Stomach (tissue), 9 donors: ENCODE measurements around the gene LAD1. TPM values are rescaled to one million over a fixed set of nuclear protein-coding genes. Genes with fewer than 3 reads are reported as not detected.

ENCODE experiments used
- DNase-seq, 2 donors: peaks; one replicate each; pipeline versions ENCODE4 v3.0.0 to v3.0.0-alpha.2; 2013 to 2019
- H3K27ac ChIP-seq, 5 donors: fragments of 200-600 bp in 4 of 5; sonication (generic) in 4 of 5; one replicate each; pipeline ENCODE4 v1.5.1; 2013 to 2019; ENCODE audit warnings: mild to moderate bottlenecking in 1 of 5, moderate library complexity in 1 of 5
- H3K27me3 ChIP-seq, 3 donors: fragments of 200-600 bp; sonication (generic); one replicate each; pipeline ENCODE4 v1.5.1; 2017 to 2019; ENCODE audit warnings: mixed run types in 1 of 3
- H3K36me3 ChIP-seq, 4 donors: fragments of 200-600 bp; sonication (generic); 1 replicate in 3 of 4; 2 replicates in 1 of 4; pipeline ENCODE4 v1.5.1; 2016 to 2019
- H3K4me1 ChIP-seq, 4 donors: fragments of 200-600 bp; sonication (generic); one replicate each; pipeline ENCODE4 v1.5.1; 2016 to 2019
- H3K4me3 ChIP-seq, 4 donors: fragments of 200-600 bp; sonication (generic) in 3 of 4; one replicate each; pipeline ENCODE4 v1.5.1; 2016 to 2019; ENCODE audit warnings: mild to moderate bottlenecking in 1 of 4
- H3K9me3 ChIP-seq, 4 donors: fragments of 200-600 bp; sonication (generic); one replicate each; pipeline ENCODE4 v1.5.1; 2016 to 2019
- EP300 ChIP-seq: sonication (generic); formaldehyde crosslinking; IDR thresholded peaks from one replicate; pipeline ENCODE4 v1.6.1; 2017; ENCODE audit warnings: antibody characterized with exemption
- POLR2A ChIP-seq, 4 donors: fragments of 450-650 bp; IDR thresholded peaks; one replicate each; pipeline ENCODE4 v1.6.1; 2016; ENCODE audit warnings: antibody characterized with exemption in 4 of 4, control low read depth in 2 of 4, mild to moderate bottlenecking in 1 of 4, moderate library complexity in 1 of 4
- POLR2AphosphoS5 ChIP-seq, 3 donors: sonication (generic); formaldehyde crosslinking; IDR thresholded peaks; one replicate each; pipeline ENCODE4 v1.6.1; 2016; ENCODE audit warnings: antibody characterized with exemption in 3 of 3
- WGBS, 5 donors: extraction: QIAGEN DNeasy Blood & Tissue Kit in 3 of 5; methylation state at CpG; one replicate each; pipeline versions ENCODE4 v1.1.5 to v1.1.7; 2013 to 2018; 5-methylcytosine and 5-hydroxymethylcytosine counted together
- intact Hi-C: fragments of 100-400 bp; cut with DNase I; formaldehyde crosslinking; loops from one replicate; pipeline ENCODE4 v1.15.1; 2023; ENCODE audit warnings: low total_unique reads
- polyA plus RNA-seq, 3 donors: library from polyadenylated mRNA; stranded (reverse); fragments of 200-250 nt; gene quantifications; one replicate each; pipeline ENCODE4 v1.2.3, GENCODE V29; 2013
- total RNA-seq, 5 donors: library from RNA; depleted of rRNA; stranded (reverse); fragments of >200 nt; gene quantifications; one replicate each; pipeline versions ENCODE4 v1.1.0 to v1.2.3, GENCODE V29; 2014 to 2016
- TF ChIP-seq, protein P1 (sequence below), 7 experiments: fragments of 450-650 bp in 4 of 7; fragments of 200-600 bp in 3 of 7; sonication (generic) in 3 of 7; IDR thresholded peaks; one replicate each; pipeline ENCODE4 v1.5.1; 2016 to 2019; ENCODE audit warnings: antibody characterized with exemption in 7 of 7, control low read depth in 2 of 7, mild to moderate bottlenecking in 1 of 7
- donor health status: healthy with polysubstance abuse.
- donor health status: Bipolar disorder and iron deficiency.
- donor health status: healthy.

The LAD1 gene
- total and polyA plus RNA-seq, 8 donors: 23.7 to 151 (median 50.9) TPM

DNA sequence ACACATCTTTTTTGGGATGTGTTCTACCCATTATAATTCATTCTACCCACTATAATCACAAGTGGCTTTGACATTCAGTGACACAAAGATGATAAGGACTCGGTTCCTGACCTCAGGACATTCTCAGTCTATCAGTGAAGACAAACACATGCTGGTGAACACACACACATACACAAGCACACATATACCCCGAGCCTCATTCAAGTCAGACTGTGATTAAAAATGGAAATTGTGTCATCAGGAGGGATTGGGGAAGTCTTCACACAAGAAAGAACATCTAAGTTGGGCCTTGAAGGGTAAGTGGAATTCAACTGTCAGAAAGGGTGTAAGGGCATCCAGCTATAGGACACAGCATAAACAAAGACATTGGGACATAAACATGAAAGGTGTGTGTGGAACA, 2.6 kb upstream of the LAD1 start:
- DNase-seq: no peak
- Histone ChIP-seq H3K27me3 (peaks cover 0 to 54% (median 17%) of the 10 kb centered on the region in 3 donors), H3K9me3 (no peaks in the 10 kb centered on the region), H3K36me3 (no peaks in the 10 kb centered on the region), H3K4me1 (peaks cover 19 to 37% (median 24%) of the 10 kb centered on the region in 4 donors), H3K4me3 (no peak overlapping the region), H3K27ac (no peak overlapping the region)
- TF ChIP-seq POLR2A (IDR thresholded peaks at IDR 0.05) (no peak), POLR2AphosphoS5 (IDR thresholded peaks at IDR 0.05) (no peak), EP300 (no peak)
- TF ChIP-seq, protein P1, sequence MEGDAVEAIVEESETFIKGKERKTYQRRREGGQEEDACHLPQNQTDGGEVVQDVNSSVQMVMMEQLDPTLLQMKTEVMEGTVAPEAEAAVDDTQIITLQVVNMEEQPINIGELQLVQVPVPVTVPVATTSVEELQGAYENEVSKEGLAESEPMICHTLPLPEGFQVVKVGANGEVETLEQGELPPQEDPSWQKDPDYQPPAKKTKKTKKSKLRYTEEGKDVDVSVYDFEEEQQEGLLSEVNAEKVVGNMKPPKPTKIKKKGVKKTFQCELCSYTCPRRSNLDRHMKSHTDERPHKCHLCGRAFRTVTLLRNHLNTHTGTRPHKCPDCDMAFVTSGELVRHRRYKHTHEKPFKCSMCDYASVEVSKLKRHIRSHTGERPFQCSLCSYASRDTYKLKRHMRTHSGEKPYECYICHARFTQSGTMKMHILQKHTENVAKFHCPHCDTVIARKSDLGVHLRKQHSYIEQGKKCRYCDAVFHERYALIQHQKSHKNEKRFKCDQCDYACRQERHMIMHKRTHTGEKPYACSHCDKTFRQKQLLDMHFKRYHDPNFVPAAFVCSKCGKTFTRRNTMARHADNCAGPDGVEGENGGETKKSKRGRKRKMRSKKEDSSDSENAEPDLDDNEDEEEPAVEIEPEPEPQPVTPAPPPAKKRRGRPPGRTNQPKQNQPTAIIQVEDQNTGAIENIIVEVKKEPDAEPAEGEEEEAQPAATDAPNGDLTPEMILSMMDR (IDR thresholded peaks at IDR 0.05): no peak
- intact Hi-C loops: no loop called here
- 25 to 51% (median 39%) methylated on average over 2 of the region's 2 CpGs for WGBS, 5 donors

DNA sequence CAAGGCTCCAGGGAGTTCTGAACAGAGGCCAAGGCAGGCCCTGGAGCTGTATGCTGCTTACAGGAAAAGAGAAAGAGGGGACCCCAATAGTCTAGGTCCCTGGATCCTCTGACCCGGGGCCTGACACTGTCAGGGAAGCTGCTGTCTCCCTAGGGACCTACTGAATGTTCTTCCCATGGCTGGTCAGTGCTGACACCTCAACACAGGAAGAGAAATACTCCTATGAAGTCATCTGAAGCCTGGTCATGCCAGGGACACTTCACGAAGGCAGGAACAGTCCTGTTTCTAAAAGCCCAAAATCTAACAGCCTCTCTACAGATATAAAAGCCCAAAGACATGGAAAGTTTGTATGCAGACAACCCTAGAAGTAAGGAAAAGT, 1.7 kb upstream of the LAD1 start:
- 75 to 91% (median 80%) methylated on average over 2 of the region's 2 CpGs for WGBS, 5 donors
- H3K4me1 ChIP-seq: peaks cover 27 to 40% (median 27%) of the 10 kb centered on the region in 4 donors
- intact Hi-C loops: no loop called here
- no peak overlapping the region for H3K4me3 ChIP-seq
- TF ChIP-seq POLR2AphosphoS5 (IDR thresholded peaks at IDR 0.05): no peak
- TF ChIP-seq EP300: no peak
- no peak for TF ChIP-seq POLR2A (IDR thresholded peaks at IDR 0.05)
- TF ChIP-seq, protein P1 (IDR thresholded peaks at IDR 0.05): no peak
- no peak for DNase-seq
- H3K27ac ChIP-seq: peak overlapping the region; percentile 84 to 90 (median 88)
- peaks cover 0 to 54% (median 17%) of the 10 kb centered on the region in 3 donors for H3K27me3 ChIP-seq
- H3K9me3 ChIP-seq: no peaks in the 10 kb centered on the region
- no peaks in the 10 kb centered on the region for H3K36me3 ChIP-seq

DNA sequence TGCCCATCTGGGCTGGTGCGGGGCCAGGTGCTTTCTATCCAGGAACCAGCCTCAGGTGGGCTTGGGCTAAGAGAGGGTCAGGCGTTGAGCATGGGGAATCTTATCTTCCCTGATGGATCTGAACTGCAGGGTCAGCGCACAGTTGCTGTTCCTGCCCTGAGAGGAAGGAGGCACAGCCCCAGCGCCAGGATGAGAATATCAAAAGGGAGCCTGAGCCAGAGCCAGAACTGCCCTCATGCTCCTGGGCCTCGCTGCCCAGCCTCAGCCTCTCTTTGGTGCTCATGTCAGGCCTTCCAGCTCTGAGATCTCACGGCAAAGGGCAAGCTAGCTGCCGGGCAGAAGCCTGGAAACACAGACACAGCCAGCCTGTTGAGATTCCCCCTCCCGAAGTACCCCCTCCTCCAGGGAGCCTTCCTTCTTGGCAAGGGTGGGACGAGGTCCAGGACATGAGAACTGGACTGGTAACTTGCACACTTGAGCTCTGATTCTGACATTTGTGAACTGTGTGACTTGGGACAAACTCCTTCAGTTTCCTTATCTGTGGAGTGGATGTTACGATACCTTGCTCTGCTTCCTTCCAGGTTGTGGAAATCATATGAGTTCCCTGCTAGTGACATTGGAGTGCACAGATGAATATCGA, 1.2 kb upstream of the LAD1 start:
- intact Hi-C loops: no loop called here
- TF ChIP-seq POLR2AphosphoS5 (IDR thresholded peaks at IDR 0.05) (no peak), EP300 (no peak), POLR2A (IDR thresholded peaks at IDR 0.05) (no peak)
- TF ChIP-seq, protein P1 (IDR thresholded peaks at IDR 0.05): no peak
- Histone ChIP-seq H3K4me1 (peaks cover 29 to 41% (median 31%) of the 10 kb centered on the region in 4 donors), H3K4me3 (peak overlapping the region in 3 of 4 donors; percentile 44 to 55 (median 54)), H3K36me3 (no peaks in the 10 kb centered on the region), H3K27me3 (peaks cover 0 to 54% (median 17%) of the 10 kb centered on the region in 3 donors), H3K27ac (peak overlapping the region; percentile 84 to 90 (median 88)), H3K9me3 (no peaks in the 10 kb centered on the region)
- 43 to 65% (median 56%) methylated on average over 10 to 11 of the region's 11 CpGs for WGBS, 5 donors
- no peak for DNase-seq

DNA sequence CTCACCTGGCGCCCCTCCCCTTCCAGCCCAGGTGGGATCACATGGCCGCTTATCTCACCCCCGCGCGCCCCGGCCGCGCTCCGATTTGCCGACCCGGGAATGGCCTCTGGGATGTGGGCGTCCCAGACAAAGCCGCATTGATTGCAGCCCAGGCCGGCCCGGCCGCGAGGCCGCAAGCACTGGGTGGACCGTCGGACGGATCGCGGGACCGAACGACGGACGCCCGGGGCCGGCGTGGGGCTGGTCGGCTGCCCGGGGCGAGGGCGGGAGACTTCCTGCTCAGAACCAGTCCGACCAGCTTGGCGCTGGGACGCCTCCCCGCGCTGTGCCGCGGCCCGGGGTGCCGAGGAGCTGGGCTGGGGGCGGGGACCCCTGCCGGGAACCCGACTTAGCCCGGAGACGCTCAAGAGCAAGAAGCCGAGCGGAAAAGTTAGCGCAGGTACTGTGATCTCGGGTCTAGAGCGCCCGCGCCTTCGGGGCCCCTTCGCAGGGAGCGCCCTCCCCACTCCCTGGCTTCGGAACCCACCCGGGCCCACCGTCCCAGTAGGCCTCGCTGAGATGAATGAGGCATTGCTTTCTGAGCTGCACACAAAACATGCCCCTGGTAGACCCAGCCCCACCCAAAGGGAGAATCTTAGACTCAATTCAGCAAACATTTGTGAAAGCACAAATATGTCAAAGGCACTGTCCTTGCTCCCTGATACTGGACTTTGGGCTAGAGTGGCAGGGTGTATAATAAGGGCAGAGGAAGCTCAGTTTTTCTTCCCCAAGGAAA, 415 bp upstream of the LAD1 start:
- TF ChIP-seq POLR2A (IDR thresholded peaks at IDR 0.05): peak in 1 of 4 donors; percentile 33
- no peak for TF ChIP-seq EP300
- TF ChIP-seq POLR2AphosphoS5 (IDR thresholded peaks at IDR 0.05): peak in 2 of 3 donors; percentile 75 to 82
- TF ChIP-seq, protein P1 (IDR thresholded peaks at IDR 0.05): no peak
- H3K4me3 ChIP-seq: peak overlapping the region; percentile 43 to 55 (median 49)
- WGBS, 5 donors: 3 to 19% (median 6%) methylated on average over 17 to 62 of the region's 62 CpGs
- peaks cover 0 to 54% (median 17%) of the 10 kb centered on the region in 3 donors for H3K27me3 ChIP-seq
- H3K9me3 ChIP-seq: no peaks in the 10 kb centered on the region
- intact Hi-C loops: no loop called here
- H3K36me3 ChIP-seq: no peaks in the 10 kb centered on the region
- peak; percentile 84 to 92 for DNase-seq
- H3K27ac ChIP-seq: peak overlapping the region; percentile 84 to 90 (median 88)
- H3K4me1 ChIP-seq: peaks cover 24 to 49% (median 33%) of the 10 kb centered on the region in 4 donors
